ENCODE results near the gene PSMB7.

Gene PSMB7

DNA sequence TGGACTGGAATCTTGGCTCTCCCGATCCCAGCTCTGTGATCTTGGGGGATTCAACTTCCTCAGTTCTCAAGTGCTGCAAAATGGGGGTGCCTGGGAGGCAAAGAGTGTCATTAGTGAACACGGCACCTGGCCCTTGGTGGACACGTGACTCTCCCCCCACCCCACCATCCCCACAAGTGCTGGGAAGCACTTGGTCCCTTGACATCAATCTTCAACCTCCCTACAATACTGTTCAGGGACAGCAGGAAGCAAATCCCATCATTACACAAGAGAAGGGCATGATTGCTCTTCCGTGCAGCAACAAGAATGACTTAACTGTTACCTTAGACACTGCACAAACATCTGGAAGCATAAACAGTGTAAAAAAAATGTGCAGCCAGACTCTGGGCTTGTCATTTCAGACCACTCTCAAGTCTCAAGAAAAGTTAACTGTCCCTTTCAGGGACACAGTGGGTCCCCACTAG is 61.4 kb downstream of the PSMB7 start:
- ChIA-PET CTCF (no interaction called here), POLR2A (no interaction called here)
- TF ChIP-seq, protein P1, sequence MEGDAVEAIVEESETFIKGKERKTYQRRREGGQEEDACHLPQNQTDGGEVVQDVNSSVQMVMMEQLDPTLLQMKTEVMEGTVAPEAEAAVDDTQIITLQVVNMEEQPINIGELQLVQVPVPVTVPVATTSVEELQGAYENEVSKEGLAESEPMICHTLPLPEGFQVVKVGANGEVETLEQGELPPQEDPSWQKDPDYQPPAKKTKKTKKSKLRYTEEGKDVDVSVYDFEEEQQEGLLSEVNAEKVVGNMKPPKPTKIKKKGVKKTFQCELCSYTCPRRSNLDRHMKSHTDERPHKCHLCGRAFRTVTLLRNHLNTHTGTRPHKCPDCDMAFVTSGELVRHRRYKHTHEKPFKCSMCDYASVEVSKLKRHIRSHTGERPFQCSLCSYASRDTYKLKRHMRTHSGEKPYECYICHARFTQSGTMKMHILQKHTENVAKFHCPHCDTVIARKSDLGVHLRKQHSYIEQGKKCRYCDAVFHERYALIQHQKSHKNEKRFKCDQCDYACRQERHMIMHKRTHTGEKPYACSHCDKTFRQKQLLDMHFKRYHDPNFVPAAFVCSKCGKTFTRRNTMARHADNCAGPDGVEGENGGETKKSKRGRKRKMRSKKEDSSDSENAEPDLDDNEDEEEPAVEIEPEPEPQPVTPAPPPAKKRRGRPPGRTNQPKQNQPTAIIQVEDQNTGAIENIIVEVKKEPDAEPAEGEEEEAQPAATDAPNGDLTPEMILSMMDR (IDR thresholded peaks at IDR 0.05; ENCODE audit: control extremely low read depth, extremely low read depth, low read depth, missing control alignments) = no peak
- peak; percentile 4 for DNase-seq (ENCODE audit: extremely low spot score)

- ChIA-PET CTCF (interaction anchor here (0.6 kb wide), 1 partner anchor 9 kb away, joined by 3 read pairs; no protein-coding TSS in a partner anchor), POLR2A (no interaction called here)
- no peak for DNase-seq (ENCODE audit: extremely low spot score)
- TF ChIP-seq, protein P1 (IDR thresholded peaks at IDR 0.05; ENCODE audit: control extremely low read depth, extremely low read depth, low read depth, missing control alignments) = no peak
Observed at GRCh38 chr9:124353166-124353768, 62.0 kb downstream of the PSMB7 start.

DNA sequence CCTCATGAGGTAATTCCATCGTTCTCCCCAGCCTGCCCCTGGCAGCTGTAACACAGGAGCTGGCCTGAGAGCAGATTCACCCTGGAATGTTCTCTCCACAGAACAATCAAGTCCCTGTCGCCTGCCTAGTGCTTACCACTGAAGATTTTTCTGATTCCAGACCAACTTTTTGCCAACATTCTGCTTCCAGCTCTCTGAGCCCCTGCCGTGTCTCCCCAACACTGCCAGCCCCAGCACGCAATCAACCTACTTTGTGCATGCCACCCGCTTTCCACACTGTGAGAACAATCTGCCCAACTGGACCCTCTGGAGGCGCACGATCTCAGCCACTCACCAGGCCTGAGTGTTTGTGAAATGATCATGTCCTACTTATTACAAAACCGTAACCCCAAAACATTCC is 62.6 kb downstream of the PSMB7 start:
- POLR2A ChIA-PET = no interaction called here
- TF ChIP-seq, protein P1 (IDR thresholded peaks at IDR 0.05; ENCODE audit: control extremely low read depth, extremely low read depth, low read depth, missing control alignments) = no peak
- CTCF ChIA-PET = interaction anchor here (0.6 kb wide), 1 partner anchor 8 kb away, joined by 3 read pairs; no protein-coding TSS in a partner anchor
- DNase-seq (ENCODE audit: extremely low spot score) = peak; percentile 6

DNA sequence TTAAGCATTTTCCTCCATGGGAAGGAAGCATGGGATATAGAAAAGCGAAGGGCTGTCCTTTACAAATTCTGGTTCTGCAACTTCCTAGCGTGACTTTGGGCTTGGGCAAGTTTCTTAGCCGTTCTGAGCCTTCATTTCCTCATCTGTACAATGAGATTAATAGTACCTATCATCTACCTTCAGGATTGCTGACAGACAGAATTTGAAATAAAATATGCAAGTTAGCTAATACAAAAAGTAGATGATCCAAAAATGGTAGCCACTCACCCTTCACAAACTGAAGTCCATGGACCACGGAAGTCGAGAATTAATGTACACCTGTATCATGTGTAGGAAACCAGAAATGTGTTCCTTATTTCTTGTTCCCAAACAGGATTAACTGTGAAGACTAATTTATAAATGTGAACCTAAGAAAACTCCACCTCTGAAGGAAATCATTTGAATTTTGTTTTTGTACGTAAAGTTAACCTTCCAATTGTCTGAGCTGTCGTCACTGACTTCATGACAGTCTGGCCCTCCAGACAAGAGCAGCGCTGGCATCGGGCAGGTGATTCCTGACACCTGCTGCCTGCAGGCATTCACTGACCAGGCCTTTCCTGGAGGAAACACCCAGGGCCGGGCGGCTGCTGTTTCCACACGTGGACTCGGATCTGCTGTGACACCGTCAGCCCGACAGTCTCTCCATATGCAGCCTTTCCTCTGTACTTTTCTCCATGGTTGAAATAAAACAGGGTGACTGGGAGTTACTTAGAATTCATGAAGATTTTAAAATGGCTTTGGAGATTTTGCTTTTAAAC is 63.4 kb downstream of the PSMB7 start:
- DNase-seq (ENCODE audit: extremely low spot score) = no peak
- TF ChIP-seq, protein P1 (IDR thresholded peaks at IDR 0.05; ENCODE audit: control extremely low read depth, extremely low read depth, low read depth, missing control alignments) = no peak
- ChIA-PET POLR2A (interaction anchor here (0.6 kb wide), 1 partner anchor 616 kb away, joined by 3 read pairs; no protein-coding TSS in a partner anchor), CTCF (interaction anchor here (1.0 kb wide), 1 partner anchor 41 kb away, joined by 3 read pairs; no protein-coding TSS in a partner anchor)

- ChIA-PET POLR2A (interaction anchor here (0.6 kb wide), 1 partner anchor 617 kb away, joined by 3 read pairs; no protein-coding TSS in a partner anchor), CTCF (interaction anchor here (0.9 to 1.0 kb wide), 2 partner anchors 10 to 39 kb away, joined by 3 to 4 read pairs; no protein-coding TSS in a partner anchor)
- DNase-seq (ENCODE audit: extremely low spot score) = no peak
- TF ChIP-seq, protein P1 (IDR thresholded peaks at IDR 0.05; ENCODE audit: control extremely low read depth, extremely low read depth, low read depth, missing control alignments) = no peak
Observed at GRCh38 chr9:124350494-124351263, 64.6 kb downstream of the PSMB7 start.

Data from GM10248 (cell line).